Activated T-helper 2 cell treated with anti-CD3 and anti-CD28 coated beads, Interferon-gamma antibody, Interleukin-2, Interleukin-4, amounts not matched to agents 10 μg/mL and 5 μg/mL and 100 μg/mL, durations not matched to agents 14 hours and 24 hours and 36 hours (primary cell): ENCODE measurements around the gene OPCML. TPM values are rescaled to one million over a fixed set of nuclear protein-coding genes. Genes with fewer than 3 reads are reported as not detected.
"Not testable (repeated sequence)": the region's sequence is repeated elsewhere in the genome, so short reads cannot be mapped to it uniquely, and the experiment has no call there.

Source experiments
- DNase-seq: peaks from one replicate; pipeline ENCODE4 v3.0.0; 2021; ENCODE audit warnings: low spot score
- H3K27ac Mint-ChIP-seq: one replicate; pipeline ENCODE4 v1.8.0; 2021; ENCODE audit warnings: mixed read lengths
- H3K27me3 Mint-ChIP-seq: one replicate; pipeline ENCODE4 v1.8.0; 2021; ENCODE audit warnings: low read depth, mixed read lengths
- H3K36me3 Mint-ChIP-seq: one replicate; pipeline ENCODE4 v1.8.0; 2021; ENCODE audit warnings: low read depth, mixed read lengths
- H3K4me1 Mint-ChIP-seq: one replicate; pipeline ENCODE4 v1.8.0; 2021; ENCODE audit warnings: low read depth, mixed read lengths
- H3K4me3 Mint-ChIP-seq: one replicate; pipeline ENCODE4 v1.8.0; 2021; ENCODE audit warnings: low read depth, mild to moderate bottlenecking, moderate library complexity, mixed read lengths
- H3K9me3 Mint-ChIP-seq: one replicate; pipeline ENCODE4 v1.8.0; 2021; ENCODE audit warnings: mixed read lengths
- intact Hi-C: fragments of 100-400 bp; cut with micrococcal nuclease; formaldehyde crosslinking; loops from one replicate; pipeline ENCODE4 v1.15.1; 2023
- total RNA-seq: library from RNA; stranded (reverse); gene quantifications from 2 replicates; pipeline ENCODE4 v1.2.3, GENCODE V29; 2022

The OPCML gene
- total RNA-seq, 1 donor from 2014 or later = not detected

DNA sequence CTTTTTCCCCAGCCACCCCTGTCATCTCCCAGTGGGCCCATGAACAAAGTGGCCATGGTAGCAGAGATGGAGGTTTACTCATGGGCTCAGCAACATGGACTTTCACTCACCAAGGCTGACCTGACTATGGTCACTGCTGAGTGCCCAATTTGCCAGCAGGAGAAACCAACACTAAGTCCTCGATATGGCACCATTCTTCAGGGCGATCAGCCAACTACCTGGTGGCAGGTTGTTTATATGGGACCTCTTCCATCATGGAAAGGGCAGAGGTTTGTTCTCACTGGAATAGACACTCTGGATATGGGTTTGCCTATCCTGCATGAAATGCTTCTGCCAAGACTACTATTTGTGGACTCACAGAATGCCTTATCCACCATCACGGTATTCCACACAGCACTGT lies 1152.8 kb downstream of the OPCML start:
- intact Hi-C loops = no loop called here
- DNase-seq = no peak
- no peak overlapping the region for H3K27ac Mint-ChIP-seq

DNA sequence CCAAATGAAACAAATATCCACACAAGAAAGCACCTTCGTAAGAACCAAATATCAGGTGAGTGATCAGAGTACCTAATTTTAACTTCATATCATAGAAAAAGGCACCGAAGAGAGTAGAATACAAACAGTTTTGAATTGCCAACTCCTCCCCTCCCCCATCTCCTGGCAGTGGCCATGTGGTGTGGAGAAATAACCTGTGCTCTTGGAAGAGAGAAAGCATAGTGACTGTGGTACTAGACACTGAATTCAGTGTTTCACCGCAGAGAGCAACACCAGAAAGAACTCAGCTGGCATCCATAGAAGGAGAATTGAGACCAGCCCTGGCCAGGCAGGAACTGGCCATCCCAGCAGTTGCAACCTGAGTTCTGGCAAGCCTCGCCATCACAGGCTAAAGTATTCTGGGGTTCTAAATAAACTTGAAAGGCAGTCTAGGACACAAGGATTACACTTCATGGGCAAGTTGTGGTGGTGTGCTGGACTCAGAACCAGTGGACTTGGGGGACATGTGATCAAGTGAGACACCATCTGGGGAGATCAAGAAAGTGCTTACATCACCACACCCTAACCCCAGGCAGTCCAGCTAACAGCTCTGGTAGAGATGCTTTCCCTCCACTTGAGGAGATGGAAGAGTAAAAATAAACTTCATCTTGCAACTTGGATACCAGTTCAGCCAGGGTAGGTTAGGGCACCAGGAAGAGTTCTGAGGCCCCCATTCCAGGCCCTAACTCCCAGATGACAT lies 1158.7 kb downstream of the OPCML start:
- Mint-ChIP-seq H3K27me3 (no peaks in the 10 kb centered on the region), H3K27ac (no peak overlapping the region), H3K9me3 (no peaks in the 10 kb centered on the region)

More for the DNA sequence above, 1152.8 kb downstream of the OPCML start:
- Mint-ChIP-seq H3K27me3 (no peaks in the 10 kb centered on the region), H3K4me3 (no peak overlapping the region), H3K9me3 (peaks cover 27% of the 10 kb centered on the region), H3K4me1 (no peaks in the 10 kb centered on the region), H3K36me3 (no peaks in the 10 kb centered on the region)

DNA sequence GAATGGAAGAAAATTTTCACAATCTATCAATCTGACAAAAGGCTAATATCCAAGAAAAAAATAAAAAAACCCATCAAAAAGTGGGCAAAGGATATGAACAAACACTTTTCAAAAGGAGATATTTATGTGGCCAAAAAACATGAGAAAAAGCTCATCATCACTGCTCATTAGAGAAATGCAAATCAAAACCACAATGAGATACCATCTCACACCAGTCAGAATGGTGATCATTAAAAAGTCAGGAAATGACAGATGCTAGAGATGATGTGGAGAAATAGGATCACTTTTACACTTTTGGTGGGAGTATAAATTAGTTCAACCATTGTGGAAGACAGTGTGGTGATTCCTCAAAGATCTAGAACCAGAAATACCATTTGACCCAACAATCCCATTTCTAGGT lies 1162.2 kb downstream of the OPCML start:
- intact Hi-C loops, H3K4me1 Mint-ChIP-seq, H3K27me3 Mint-ChIP-seq, DNase-seq, H3K27ac Mint-ChIP-seq, H3K9me3 Mint-ChIP-seq, H3K4me3 Mint-ChIP-seq, H3K36me3 Mint-ChIP-seq: not testable (repeated sequence)

More for the DNA sequence above, 1158.7 kb downstream of the OPCML start:
- H3K4me1 Mint-ChIP-seq = peaks cover 3% of the 10 kb centered on the region
- intact Hi-C loops = no loop called here
- no peaks in the 10 kb centered on the region for H3K36me3 Mint-ChIP-seq
- H3K4me3 Mint-ChIP-seq = no peak overlapping the region
- no peak for DNase-seq

DNA sequence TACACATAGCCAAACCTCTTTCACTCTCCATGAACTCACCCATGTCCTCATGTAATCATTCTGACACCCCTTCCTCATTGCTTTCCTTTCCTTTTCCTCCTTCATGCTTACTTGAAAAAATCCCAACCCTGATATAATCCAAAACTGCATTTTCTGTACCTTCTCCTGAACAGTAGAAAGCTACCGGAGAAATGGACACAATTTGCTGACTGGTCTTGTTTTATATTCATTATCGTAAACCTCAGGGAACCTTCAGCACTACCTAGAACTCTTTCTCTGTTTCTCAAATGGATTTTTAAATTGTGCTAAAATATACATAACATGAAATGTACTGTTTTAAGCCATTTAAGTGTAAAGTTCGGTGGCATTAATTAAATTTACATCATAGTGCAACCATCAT lies 1165.0 kb downstream of the OPCML start:
- Mint-ChIP-seq H3K9me3 (peaks cover 21% of the 10 kb centered on the region), H3K4me1 (peaks cover 3% of the 10 kb centered on the region), H3K4me3 (no peak overlapping the region), H3K27ac (no peak overlapping the region), H3K27me3 (no peaks in the 10 kb centered on the region), H3K36me3 (no peaks in the 10 kb centered on the region)
- no peak for DNase-seq
- intact Hi-C loops = no loop called here

DNA sequence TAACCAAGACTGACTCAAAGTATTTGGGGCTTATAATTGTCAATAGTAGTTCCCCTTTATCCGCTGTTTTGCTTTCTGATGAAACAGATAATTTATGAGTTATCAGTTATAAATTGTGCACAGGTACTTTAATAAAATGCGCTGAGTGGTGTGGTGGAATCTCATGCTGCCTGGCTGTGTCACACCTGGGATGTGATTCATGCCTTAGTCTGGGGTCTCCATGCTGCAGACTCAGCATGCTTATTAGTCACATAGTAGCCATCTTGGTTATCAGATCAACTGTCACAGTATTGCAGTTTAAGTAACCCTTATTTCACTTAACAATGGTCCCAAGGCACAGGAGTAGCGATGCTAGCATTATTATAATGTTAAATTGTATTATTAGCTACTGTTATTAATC lies 1166.7 kb downstream of the OPCML start:
- H3K36me3 Mint-ChIP-seq = no peaks in the 10 kb centered on the region

More for the DNA sequence above, 1166.7 kb downstream of the OPCML start:
- Mint-ChIP-seq H3K4me1 (peaks cover 6% of the 10 kb centered on the region), H3K27me3 (no peaks in the 10 kb centered on the region), H3K4me3 (no peak overlapping the region), H3K27ac (no peak overlapping the region), H3K9me3 (peaks cover 21% of the 10 kb centered on the region)
- no peak for DNase-seq
- intact Hi-C loops = no loop called here
